GM19395 (cell line): ENCODE measurements around the gene SLC25A22.

Experiments used
- ATAC-seq: cut with Tn5 transposase; IDR thresholded peaks from one replicate; pipeline ENCODE4 v1.9.1; 2021; ENCODE audit warnings: mild to moderate bottlenecking, moderate library complexity; ENCODE audit not compliant: unreplicated experiment

Gene SLC25A22

GRCh38 chr11:774873-775592, 23.0 kb downstream of the SLC25A22 start:
- ATAC-seq: no peak

- no peak for ATAC-seq
Measured at GRCh38 chr11:773830-774229, 24.3 kb downstream of the SLC25A22 start.

GRCh38 chr11:773425-773824, 24.7 kb downstream of the SLC25A22 start:
- ATAC-seq: no peak

DNA sequence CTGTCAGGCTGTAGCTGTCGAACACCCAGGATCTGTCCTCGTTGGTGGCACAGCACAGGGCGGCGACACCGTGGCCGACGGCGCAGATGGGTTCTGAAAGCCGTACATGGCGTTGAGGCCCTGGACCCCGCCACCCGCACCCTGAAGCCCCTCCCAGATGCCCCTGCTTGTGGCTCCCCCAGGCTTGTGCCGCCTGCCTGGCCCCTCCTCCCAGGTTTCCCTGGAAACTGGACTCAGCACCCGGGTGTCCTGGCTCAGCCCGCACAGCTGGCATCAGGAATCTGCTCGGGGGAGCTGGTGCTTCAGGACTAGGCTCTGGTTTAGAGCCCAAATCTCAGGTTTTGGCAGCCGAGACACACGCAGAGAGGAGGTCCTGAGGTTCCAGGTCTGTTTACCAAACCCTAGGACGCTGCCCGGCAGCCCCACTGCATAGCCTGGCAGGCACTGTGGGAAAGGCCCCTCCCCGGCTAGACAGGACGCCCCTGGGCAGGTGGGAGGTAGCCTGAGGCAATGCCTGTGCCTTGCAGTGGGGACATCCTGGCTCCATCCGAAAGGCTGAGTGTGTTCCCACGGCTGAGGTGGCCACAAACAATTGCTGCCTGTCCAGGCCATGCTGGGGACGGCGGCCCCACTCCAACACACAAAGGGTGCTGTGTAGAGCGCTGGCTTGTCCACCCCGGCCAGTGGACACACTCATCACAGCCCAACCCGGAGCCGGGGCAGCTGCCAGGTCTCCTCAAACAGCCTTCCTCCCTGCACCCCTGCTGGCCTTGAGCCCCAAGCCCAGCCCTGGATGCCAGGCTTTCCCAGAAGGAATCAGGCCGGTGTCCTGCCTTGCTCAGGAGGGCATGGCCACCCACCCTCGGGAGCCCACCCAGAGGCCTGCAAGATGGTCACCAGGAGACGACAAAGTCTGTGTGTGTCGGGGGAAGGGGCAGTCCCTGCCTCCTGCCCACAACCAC, 25.4 kb downstream of the SLC25A22 start:
- ATAC-seq: no peak

- ATAC-seq: no peak
Measured at GRCh38 chr11:771617-772204, 26.4 kb downstream of the SLC25A22 start.

DNA sequence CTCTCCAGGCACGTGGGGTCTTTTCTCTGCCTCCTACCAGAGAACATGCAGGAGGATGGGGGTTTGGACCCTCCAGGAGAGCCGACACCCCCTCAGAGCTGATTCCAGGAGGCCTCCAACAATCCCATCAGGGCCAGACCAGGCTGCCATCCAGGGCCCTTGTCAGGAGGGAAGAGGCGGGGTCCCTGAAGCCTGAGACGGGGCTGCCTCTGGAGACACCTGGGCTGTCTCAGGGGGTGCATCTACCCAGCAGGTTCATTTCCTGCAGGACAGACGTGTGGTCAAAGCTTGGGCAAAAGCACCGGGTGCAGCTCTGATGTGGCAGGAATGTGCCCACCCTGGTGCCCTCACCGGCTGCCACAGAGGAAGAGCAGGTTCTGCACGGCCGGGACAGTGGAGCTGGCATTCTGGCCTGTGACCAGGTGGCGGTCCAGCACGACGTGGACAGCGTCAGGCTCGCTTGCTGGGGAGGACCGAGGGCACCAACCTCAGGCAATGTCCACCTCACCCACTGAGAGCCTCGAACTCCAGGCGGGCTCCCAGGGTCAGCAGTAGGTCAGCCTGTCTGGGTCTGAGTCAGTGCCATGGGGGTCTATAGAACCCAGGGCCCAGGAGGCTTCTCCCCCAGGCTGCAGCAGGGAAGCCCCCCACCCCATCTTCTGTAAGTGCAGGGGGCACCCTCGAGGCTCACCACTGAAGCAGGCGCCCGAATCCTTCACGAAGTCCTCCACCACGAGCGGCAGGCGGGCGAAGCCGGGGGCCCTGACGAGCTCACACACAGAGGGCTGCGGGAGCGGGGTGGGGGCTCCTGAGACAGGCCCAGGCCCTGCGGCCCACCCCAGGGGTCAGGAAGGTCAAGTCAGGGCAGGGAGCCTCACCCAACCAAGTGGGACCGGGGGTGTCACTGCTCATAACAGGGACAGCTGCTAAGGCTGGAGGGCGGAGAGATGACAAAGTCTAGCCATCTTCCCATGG, 27.2 kb downstream of the SLC25A22 start:
- ATAC-seq: no peak

DNA sequence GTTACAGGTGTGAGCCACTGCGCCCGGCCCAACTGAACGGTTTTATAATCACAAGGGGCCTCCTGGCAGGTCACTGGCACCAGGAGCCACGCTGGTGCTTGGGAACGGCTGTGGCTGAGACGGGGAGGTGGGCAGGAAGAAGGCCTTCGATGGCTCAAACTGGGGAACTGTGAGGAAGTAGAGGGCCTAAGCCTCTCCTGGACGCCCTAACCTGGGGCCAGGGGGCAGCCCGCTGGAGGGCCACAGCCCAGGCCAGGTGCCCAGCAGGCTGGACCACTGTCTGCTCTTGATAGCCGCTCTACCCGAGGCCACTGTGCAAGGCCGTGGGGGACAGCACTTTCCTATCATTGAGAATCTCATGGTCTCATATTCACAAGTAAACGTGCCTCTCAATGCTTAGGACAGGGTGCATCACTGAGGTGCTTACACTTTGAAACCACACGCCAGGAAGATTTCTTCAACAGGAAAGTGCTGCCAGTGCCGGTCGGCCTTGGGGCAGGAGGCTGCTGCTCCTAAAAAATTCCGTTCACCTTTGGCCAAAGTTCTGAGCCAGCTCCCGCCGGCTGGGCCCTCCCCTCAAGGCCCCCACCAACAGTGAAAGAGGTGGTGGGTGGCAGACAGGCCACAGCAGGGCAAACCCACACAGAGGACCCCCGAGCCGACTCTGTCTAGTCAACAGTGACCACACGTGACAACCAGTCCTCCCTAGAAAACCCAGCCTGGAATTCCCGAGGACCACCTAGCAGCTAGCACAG, 28.0 kb downstream of the SLC25A22 start:
- no peak for ATAC-seq

DNA sequence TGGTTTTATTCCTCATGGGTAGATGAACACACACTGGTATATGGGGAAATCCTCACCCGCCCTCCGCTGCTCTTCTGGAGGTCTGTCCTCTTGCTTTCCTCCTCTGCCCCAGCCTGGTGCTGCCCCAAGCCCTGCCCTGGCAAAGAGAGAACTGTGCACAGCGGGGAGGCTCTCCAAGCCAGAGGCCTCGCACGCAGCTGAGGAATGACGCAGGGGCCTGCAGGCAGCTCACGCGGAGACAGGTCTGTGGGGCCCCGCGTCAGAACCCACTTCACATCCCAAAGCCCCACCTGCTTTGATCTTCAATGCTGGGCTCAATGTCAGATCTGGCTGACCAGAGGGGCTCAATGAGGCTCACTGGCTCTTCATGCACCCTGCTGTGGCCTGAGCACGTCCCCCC, 30.8 kb downstream of the SLC25A22 start:
- no peak for ATAC-seq

GRCh38 chr11:766936-767210, 31.2 kb downstream of the SLC25A22 start:
- no peak for ATAC-seq

DNA sequence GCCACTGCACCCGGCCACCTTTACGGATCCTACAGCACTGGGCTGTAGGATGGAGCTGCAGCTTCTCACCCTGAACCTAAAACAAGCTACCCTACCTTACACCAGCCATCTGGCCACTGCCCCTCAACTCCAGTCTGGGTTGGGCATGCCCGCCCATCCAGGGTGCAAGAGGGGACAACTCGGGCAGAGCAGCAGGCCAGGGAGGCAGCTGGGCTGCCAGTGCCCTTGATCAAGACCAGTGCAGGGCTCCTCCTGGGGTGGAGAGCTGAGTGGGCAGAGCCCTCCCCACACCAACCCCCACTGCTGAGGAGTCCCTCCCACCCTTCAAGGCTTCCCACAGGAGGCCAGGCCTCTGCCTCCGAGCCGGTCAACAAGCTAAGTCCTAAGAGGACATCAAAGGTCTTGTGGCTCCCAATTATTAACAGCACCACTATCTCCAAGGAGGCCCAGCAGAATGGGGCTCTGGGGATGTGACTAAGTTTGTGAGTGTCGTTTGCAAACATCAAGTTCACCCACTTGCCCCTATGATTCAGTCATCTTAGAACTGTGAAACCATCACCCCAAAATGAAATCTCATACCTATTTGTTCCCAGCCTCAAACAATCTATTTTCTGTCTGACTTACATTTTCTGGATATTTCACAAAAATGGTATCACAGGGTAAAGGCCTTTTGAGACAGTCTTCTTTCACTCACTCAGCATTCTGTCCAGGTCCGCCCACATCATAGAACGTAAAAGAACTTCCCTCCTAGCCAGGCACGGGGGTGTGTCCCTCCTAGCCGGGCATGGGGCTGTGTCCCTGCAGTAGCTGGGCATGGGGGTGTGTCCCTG, 31.8 kb downstream of the SLC25A22 start:
- no peak for ATAC-seq

DNA sequence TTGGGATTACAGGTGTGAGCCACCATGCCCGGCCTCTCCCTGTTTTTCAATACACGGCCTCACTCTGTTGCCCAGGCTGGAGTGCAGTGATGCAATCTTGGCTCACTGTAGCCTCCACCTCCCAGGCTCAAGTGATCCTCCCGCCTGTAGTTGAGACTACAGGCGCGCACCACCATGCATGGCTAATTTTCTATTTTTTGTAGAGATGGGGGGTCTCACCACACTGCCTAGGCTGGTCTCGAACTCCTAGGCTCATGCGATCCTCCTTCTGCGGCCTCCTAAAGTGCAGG, 32.3 kb downstream of the SLC25A22 start:
- no peak for ATAC-seq

DNA sequence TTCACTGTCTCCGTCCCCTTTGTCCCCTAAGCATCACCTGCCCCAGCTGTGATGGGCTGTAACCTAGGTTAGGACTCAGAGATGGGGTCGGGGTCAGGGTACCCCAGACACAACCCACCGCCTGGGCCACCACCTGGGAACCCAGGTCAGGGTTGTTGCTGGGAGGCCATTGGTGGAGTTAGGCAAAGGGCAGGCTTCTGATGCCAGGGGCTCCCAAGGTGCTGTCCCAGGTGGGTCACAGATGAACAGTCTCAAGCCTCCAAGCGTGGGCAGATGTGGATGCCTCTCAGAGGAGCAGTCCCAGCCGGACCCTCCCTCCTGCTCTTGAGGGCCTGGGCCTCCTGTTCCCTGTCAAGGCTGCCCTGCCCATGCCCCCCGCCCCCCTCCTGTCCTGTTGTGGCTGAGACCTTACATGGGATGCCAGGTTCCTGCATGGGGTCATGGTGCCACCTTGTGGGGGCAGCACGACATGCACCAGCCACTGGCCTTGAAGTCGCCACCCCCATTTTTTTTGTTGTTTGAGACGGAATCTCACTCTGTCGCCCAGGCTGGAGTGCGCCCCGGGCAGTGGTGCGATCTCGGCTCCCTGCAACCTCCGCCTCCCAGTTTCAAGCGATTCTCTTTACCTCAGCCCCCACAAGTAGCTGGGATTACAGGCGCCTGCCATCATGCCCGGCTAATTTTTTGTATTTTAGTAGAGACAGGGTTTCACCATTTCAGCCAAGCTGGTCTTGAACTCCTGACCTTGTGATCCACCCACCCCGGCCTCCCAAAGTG, 32.9 kb downstream of the SLC25A22 start:
- ATAC-seq: no peak

DNA sequence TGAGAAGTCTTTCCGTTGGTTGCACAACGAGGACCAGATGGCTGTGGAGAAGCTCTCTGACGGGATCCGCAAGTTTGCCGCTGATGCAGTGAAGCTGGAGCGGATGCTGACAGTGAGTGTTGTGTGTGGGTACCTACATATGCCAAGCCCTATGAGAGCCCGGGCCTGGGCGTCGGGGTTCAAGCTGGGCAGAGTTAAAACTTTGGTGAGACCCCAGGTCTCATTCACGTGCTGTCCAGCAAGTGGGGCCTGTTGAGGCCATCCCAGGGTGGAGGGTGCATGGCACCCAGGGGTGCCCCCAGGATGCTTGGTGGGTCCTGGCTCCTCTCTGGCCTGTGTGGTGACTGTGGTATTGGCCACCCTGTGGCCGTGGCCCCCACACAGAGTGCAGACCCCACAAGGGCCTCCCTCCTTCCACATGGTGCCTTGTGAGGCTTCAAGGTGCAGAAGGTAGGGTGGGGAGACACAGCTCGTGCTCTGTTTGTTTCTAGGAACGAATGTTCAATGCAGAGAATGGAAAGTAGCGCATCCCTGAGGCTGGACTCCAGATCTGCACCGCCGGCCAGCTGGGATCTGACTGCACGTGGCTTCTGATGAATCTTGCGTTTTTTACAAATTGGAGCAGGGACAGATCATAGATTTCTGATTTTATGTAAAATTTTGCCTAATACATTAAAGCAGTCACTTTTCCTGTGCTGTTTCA, 33.6 kb downstream of the SLC25A22 start:
- ATAC-seq: no peak

- ATAC-seq: no peak
Measured at GRCh38 chr11:763549-764321, 34.3 kb downstream of the SLC25A22 start.

GRCh38 chr11:763073-763463, 35.0 kb downstream of the SLC25A22 start:
- no peak for ATAC-seq

DNA sequence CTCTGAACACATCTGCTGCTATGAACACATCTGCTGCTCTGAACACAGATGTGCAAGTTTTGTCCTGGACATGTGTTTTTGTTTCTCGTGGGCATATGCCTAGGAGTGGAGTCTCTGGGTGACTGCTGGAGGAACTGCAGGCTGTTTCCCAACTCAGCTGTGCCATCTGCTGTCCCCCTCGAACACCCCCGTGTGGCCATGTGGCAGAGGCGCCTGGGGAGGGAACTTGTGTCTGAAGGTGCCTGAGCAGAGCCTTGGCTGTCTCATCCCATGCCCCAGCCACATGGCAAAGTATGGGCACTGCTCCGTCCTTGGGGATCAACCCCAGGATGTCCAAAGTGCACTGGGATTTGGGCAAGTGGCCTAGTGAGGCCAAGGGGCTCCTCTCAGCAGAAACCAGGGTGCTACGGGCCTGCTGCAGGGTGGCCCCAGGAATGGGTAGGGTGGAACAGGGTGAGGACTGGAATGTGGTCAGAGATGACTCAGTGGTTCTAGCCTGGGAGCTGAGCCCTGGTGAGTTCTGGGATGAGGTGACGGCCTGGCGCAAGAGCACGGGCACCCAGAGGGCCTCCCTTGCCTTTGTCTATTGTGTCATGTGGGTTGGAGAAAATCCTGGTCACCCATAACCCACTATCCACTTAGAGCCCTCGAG, 35.5 kb downstream of the SLC25A22 start:
- no peak for ATAC-seq
